CD8-positive, alpha-beta memory T cell (primary cell): ENCODE data around the gene STAC3. TPM values are rescaled to one million over a fixed set of nuclear protein-coding genes. Genes with fewer than 3 reads are reported as not detected.

Experiments used
- CTCF ChIA-PET: fragments of 350-600 bp; sonication (Branson Sonifier 250); formaldehyde crosslinking; loops from one replicate; lab custom pipeline; 2021; ENCODE audit warnings: antibody characterized with exemption; lab: Charles Lee
- POLR2A ChIA-PET: fragments of 350-600 bp; sonication (Branson Sonifier 250); formaldehyde crosslinking; loops from one replicate; lab custom pipeline; 2021; ENCODE audit warnings: antibody characterized with exemption; lab: Charles Lee
- DNase-seq, 5 donors: peaks; one replicate each; pipeline versions ENCODE4 v3.0.0 to v3.0.0-alpha.2; 2020 to 2022; ENCODE audit warnings: mixed read lengths in 1 of 5
- H3K27ac ChIP-seq: one replicate; pipeline ENCODE4 v1.7.0; 2013; ENCODE audit warnings: low read depth, mild to moderate bottlenecking, low read length, moderate library complexity
- H3K27me3 ChIP-seq: 2 replicates; pipeline ENCODE4 v1.7.0; 2013; ENCODE audit warnings: low read length, mild to moderate bottlenecking; ENCODE audit not compliant: insufficient read depth, poor library complexity, severe bottlenecking
- H3K36me3 ChIP-seq: 2 replicates; pipeline ENCODE4 v1.7.0; 2013; ENCODE audit warnings: mild to moderate bottlenecking, low read length, moderate library complexity; ENCODE audit not compliant: insufficient read depth
- H3K4me1 ChIP-seq: 2 replicates; pipeline ENCODE4 v1.7.0; 2013; ENCODE audit warnings: mild to moderate bottlenecking, low read length, moderate library complexity; ENCODE audit not compliant: insufficient read depth
- H3K4me3 ChIP-seq: 2 replicates; pipeline ENCODE4 v1.7.0; 2013; ENCODE audit warnings: mild to moderate bottlenecking, low read length
- H3K9me3 ChIP-seq: 2 replicates; pipeline ENCODE4 v1.7.0; 2013; ENCODE audit warnings: mild to moderate bottlenecking, low read length
- H3K27ac Mint-ChIP-seq, 8 donors: one replicate each; pipeline ENCODE4 v1.8.0; 2020 to 2021; ENCODE audit warnings: mixed read lengths in 8 of 8, mild to moderate bottlenecking in 6 of 8, inconsistent platforms in 3 of 8, moderate library complexity in 3 of 8
- H3K27me3 Mint-ChIP-seq, 2 donors: one replicate each; pipeline ENCODE4 v1.8.0; 2020 to 2021; ENCODE audit warnings: mixed read lengths in 2 of 2, mild to moderate bottlenecking in 1 of 2, moderate library complexity in 1 of 2
- H3K36me3 Mint-ChIP-seq, 3 donors: one replicate each; pipeline ENCODE4 v1.8.0; 2020 to 2021; ENCODE audit warnings: mixed read lengths in 3 of 3, inconsistent platforms in 1 of 3, mild to moderate bottlenecking in 1 of 3
- H3K4me1 Mint-ChIP-seq, 3 donors: one replicate each; pipeline ENCODE4 v1.8.0; 2020 to 2021; ENCODE audit warnings: mixed read lengths in 3 of 3, inconsistent platforms in 1 of 3, mild to moderate bottlenecking in 1 of 3
- H3K4me3 Mint-ChIP-seq, 7 donors: one replicate each; pipeline ENCODE4 v1.8.0; 2020 to 2021; ENCODE audit warnings: mixed read lengths in 7 of 7, mild to moderate bottlenecking in 6 of 7, moderate library complexity in 4 of 7, inconsistent platforms in 2 of 7
- H3K9me3 Mint-ChIP-seq, 5 donors: one replicate each; pipeline ENCODE4 v1.8.0; 2020 to 2022; ENCODE audit warnings: mixed read lengths in 5 of 5, mild to moderate bottlenecking in 3 of 5, moderate library complexity in 2 of 5, inconsistent platforms in 1 of 5
- polyA plus RNA-seq: library from polyadenylated mRNA; unstranded; fragments of 300-500 nt; fragmentation: Illumina TruSeq; gene quantifications from one replicate; pipeline ENCODE4 v1.2.3, GENCODE V29; 2021
- total RNA-seq, 2 experiments: library from RNA; stranded (reverse); gene quantifications; one replicate each; pipeline ENCODE4 v1.2.3, GENCODE V29; 2021

The STAC3 gene
- total and polyA plus RNA-seq, 3 experiments from 2014 or later, result 0.96 to 1.4 TPM; not detected in 1

DNA sequence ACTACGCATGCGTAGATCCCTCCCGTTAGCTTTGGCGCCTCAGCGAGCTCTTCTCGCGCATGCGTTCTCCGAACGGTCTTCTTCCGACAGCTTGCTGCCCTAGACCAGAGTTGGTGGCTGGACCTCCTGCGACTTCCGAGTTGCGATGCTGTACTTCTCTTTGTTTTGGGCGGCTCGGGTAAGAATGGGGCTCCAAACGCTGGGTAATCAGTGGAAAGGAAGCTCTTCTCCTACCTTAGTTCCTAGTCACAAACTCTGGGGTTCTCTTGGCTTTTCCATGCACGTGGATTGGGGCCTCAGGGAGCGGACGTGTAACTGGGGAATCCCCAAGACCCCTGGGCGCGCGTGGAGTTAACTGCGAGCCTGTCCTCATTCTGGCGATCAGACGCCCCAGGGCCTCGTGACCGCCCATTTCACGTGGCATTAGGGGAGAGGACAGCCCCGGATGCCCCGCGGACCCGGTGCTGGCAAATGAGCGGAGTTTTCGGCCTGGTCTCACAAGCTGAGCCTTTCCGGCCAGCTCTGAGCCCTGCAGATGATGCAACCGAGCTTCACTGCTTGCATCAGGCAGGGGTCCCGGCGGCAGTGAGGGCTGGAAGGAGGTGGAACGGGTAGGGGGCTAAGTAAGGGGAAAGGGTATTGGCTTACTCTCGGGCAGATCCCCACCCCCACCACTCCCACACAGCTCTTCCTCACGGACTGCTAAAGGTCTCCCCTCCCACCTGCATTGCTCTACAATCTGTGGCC, 21.2 kb downstream of the STAC3 start, which contains the start of gene SHMT2:
Gene SHMT2, plus strand, starts transcription at position 78 of the 747 bp plus-strand sequence. Its CDS starts 68 bp downstream, at position 146.
- POLR2A ChIA-PET, result interaction anchor here (0.6 to 1.2 kb wide), 3 partner anchors 8 to 118 kb away, joined by 3 to 8 read pairs (median 6); partner anchors contain the start of gene STAT6
- Histone ChIP-seq H3K9me3 (no peaks in the 10 kb centered on the region), H3K4me3 (peak within 1 kb of the TSS; percentile 84), H3K4me1 (peaks cover 36% of the 10 kb centered on the region), H3K36me3 (peaks cover 21% of the 10 kb centered on the region), H3K27ac (peak within 1 kb of the TSS; percentile 62), H3K27me3 (peaks cover 20% of the 10 kb centered on the region)
- H3K4me3 Mint-ChIP-seq, result peak within 1 kb of the TSS; percentile 89 to 97 (median 95)
- peak within 1 kb of the TSS; percentile 45 to 94 (median 91) for H3K27ac Mint-ChIP-seq
- peaks cover 32 to 58% (median 51%) of the 10 kb centered on the region in 3 donors for H3K4me1 Mint-ChIP-seq
- peaks cover 13 to 38% (median 16%) of the 10 kb centered on the region in 3 donors for H3K36me3 Mint-ChIP-seq
- DNase-seq, result peak; percentile 83 to 96 (median 89)
- peaks cover 0 to 1% (median 0%) of the 10 kb centered on the region in 5 donors for H3K9me3 Mint-ChIP-seq
- CTCF ChIA-PET, result interaction anchor here (0.7 to 13.7 kb wide), 7 partner anchors 8 to 593 kb away, joined by 3 to 274 read pairs (median 5); partner anchors contain the start of gene NXPH4
- peaks cover 17 to 27% of the 10 kb centered on the region in 2 donors for H3K27me3 Mint-ChIP-seq

- Histone ChIP-seq H3K27ac (peak overlapping the region; percentile 62), H3K9me3 (no peaks in the 10 kb centered on the region), H3K4me1 (peaks cover 40% of the 10 kb centered on the region), H3K36me3 (peaks cover 21% of the 10 kb centered on the region), H3K4me3 (peak overlapping the region; percentile 84), H3K27me3 (peaks cover 27% of the 10 kb centered on the region)
- Mint-ChIP-seq H3K9me3 (peaks cover 0 to 1% (median 0%) of the 10 kb centered on the region in 5 donors), H3K4me3 (peak overlapping the region; percentile 89 to 97 (median 95)), H3K27ac (peak overlapping the region; percentile 45 to 94 (median 91)), H3K4me1 (peaks cover 32 to 58% (median 51%) of the 10 kb centered on the region in 3 donors), H3K36me3 (peaks cover 7 to 32% (median 10%) of the 10 kb centered on the region in 3 donors), H3K27me3 (peaks cover 18 to 34% of the 10 kb centered on the region in 2 donors)
- POLR2A ChIA-PET, result interaction anchor here (1.0 to 1.2 kb wide), 2 partner anchors 9 to 12 kb away, joined by 6 to 8 read pairs; no protein-coding TSS in a partner anchor
- CTCF ChIA-PET, result interaction anchor here (1.0 to 13.7 kb wide), 5 partner anchors 11 to 593 kb away, joined by 3 to 274 read pairs (median 16); partner anchors contain the start of gene NXPH4
- DNase-seq, result no peak
Observed at GRCh38 chr12:57229046-57229633, 21.8 kb downstream of the STAC3 start.

DNA sequence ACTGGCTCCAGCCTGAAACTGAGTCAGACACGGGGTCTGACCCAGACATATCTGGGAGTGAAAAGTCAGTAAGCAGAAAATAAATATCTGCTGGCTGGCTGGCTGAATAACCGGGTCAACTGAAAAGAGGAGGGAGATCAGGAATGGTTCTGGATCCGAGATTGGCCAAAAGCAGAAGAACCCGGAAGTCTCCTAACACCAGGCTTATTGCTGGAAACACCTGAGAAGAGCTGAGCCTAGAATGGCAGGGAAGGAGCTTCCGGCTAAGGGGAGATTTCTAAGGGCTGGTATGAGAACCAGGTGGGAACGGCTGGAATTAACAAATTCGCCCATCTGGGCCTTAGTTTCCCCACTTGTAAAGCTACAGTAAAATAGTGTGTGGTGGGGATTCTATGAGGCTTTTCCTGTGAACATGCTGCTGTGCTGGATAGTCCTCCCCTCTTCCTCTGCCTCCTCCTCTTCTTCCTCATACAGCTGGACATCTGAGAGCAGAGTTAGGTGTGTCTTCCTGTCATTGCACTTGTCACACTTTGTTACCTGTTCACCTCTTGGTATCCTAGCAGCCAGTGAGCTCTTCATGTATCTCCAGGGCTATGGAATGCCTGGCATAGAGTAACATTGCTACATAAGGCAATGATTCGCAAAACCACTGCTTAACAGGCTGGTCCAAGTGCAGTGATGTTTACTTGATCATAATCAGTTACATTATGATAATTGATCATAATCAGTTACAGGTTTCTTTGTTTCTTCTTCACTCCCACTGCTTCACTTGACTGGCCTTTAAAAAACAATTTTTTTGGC, 23.5 kb downstream of the STAC3 start:
- CTCF ChIA-PET, result interaction anchor here (3.2 to 13.7 kb wide), 2 partner anchors 13 to 14 kb away, joined by 28 to 274 read pairs; a partner anchor contains a TSS
- Histone ChIP-seq H3K27ac (no peak overlapping the region), H3K4me1 (peaks cover 57% of the 10 kb centered on the region), H3K9me3 (no peaks in the 10 kb centered on the region), H3K4me3 (no peak overlapping the region), H3K36me3 (peaks cover 4% of the 10 kb centered on the region), H3K27me3 (peaks cover 43% of the 10 kb centered on the region)
- Mint-ChIP-seq H3K4me3 (peak overlapping the region in 1 of 7 donors; percentile 0), H3K4me1 (peaks cover 43 to 69% (median 61%) of the 10 kb centered on the region in 3 donors), H3K27me3 (peaks cover 30 to 50% of the 10 kb centered on the region in 2 donors), H3K9me3 (peaks cover 0 to 1% (median 0%) of the 10 kb centered on the region in 5 donors), H3K36me3 (peaks cover 0 to 16% (median 5%) of the 10 kb centered on the region in 3 donors), H3K27ac (peak overlapping the region in 1 of 8 donors; percentile 21)
- DNase-seq, result no peak
- POLR2A ChIA-PET, result no interaction called here

DNA sequence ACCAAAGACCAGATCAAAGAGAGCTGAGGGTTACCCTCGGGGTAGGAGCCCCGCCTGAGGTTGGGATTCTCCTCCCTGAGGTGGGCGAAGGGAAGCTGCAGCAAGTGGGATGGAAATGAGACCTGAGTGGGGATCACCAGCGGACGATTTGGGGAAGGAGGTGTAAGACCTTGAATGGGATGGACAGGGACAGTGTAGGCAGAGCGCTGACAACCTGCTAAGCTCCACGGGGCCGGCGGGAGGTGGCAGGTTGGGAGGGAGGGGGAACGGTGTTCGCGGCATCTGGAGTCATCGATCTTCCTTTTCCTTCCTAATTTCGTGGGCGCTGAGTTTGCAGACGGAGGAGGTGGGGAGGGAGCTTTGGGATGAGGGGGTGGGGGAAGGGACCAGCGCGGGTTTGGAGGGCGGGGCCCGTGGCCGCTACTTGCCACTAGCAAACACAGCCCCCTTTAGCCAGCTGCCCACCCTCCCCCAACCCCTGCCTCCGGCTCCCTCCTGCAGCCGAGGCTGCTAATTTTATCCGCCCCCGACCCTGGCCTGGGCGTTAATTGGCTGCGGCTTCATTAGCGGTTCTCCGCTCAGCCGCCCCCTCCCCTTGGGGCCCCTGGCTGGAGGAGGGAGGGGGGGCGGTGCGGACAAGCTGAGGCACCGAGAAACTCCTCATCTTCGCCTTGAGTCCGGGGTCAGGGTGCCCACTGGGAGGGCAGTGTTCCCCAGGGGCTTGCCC, 24.2 kb downstream of the STAC3 start:
- no peaks in the 10 kb centered on the region for H3K9me3 ChIP-seq
- H3K36me3 ChIP-seq, result no peaks in the 10 kb centered on the region
- peaks cover 0 to 1% (median 0%) of the 10 kb centered on the region in 5 donors for H3K9me3 Mint-ChIP-seq
- H3K36me3 Mint-ChIP-seq, result peaks cover 0 to 8% (median 3%) of the 10 kb centered on the region in 3 donors
- H3K4me1 ChIP-seq, result peaks cover 61% of the 10 kb centered on the region
- peak overlapping the region in 2 of 8 donors; percentile 21 to 52 for H3K27ac Mint-ChIP-seq
- no peak overlapping the region for H3K4me3 ChIP-seq
- POLR2A ChIA-PET, result interaction anchor here (0.9 kb wide), 1 partner anchor 14 kb away, joined by 5 read pairs; no protein-coding TSS in a partner anchor
- CTCF ChIA-PET, result interaction anchor here (3.2 to 13.7 kb wide), 2 partner anchors 12 to 14 kb away, joined by 28 to 274 read pairs; a partner anchor contains a TSS
- no peak overlapping the region for H3K27ac ChIP-seq
- DNase-seq, result peak in 1 of 5 donors; percentile 10
- peaks cover 37 to 57% of the 10 kb centered on the region in 2 donors for H3K27me3 Mint-ChIP-seq
- peaks cover 50% of the 10 kb centered on the region for H3K27me3 ChIP-seq
- H3K4me1 Mint-ChIP-seq, result peaks cover 46 to 77% (median 66%) of the 10 kb centered on the region in 3 donors
- peak overlapping the region in 2 of 7 donors; percentile 22 to 65 for H3K4me3 Mint-ChIP-seq

GRCh38 chr12:57225680-57226210, 25.2 kb downstream of the STAC3 start:
- H3K27me3 ChIP-seq, result peaks cover 60% of the 10 kb centered on the region
- no peak overlapping the region for H3K27ac ChIP-seq
- peak overlapping the region in 6 of 7 donors; percentile 10 to 74 (median 41) for H3K4me3 Mint-ChIP-seq
- H3K4me1 ChIP-seq, result peaks cover 57% of the 10 kb centered on the region
- H3K36me3 Mint-ChIP-seq, result peaks cover 0 to 3% (median 3%) of the 10 kb centered on the region in 3 donors
- peak overlapping the region in 3 of 8 donors; percentile 4 to 55 (median 55) for H3K27ac Mint-ChIP-seq
- CTCF ChIA-PET, result interaction anchor here (3.2 to 13.7 kb wide), 2 partner anchors 11 to 15 kb away, joined by 28 to 274 read pairs; a partner anchor contains a TSS
- POLR2A ChIA-PET, result interaction anchor here (1.6 kb wide), 1 partner anchor 11 kb away, joined by 3 read pairs; no protein-coding TSS in a partner anchor
- H3K4me1 Mint-ChIP-seq, result peaks cover 51 to 78% (median 65%) of the 10 kb centered on the region in 3 donors
- H3K36me3 ChIP-seq, result no peaks in the 10 kb centered on the region
- H3K27me3 Mint-ChIP-seq, result peaks cover 45 to 68% of the 10 kb centered on the region in 2 donors
- H3K9me3 Mint-ChIP-seq, result peaks cover 0 to 1% (median 0%) of the 10 kb centered on the region in 5 donors
- H3K9me3 ChIP-seq, result no peaks in the 10 kb centered on the region
- H3K4me3 ChIP-seq, result no peak overlapping the region
- DNase-seq, result no peak

- H3K27me3 Mint-ChIP-seq, result peaks cover 49 to 72% of the 10 kb centered on the region in 2 donors
- peaks cover 46 to 75% (median 61%) of the 10 kb centered on the region in 3 donors for H3K4me1 Mint-ChIP-seq
- Histone ChIP-seq H3K36me3 (no peaks in the 10 kb centered on the region), H3K9me3 (no peaks in the 10 kb centered on the region), H3K27me3 (peaks cover 65% of the 10 kb centered on the region), H3K27ac (no peak overlapping the region), H3K4me1 (peaks cover 50% of the 10 kb centered on the region), H3K4me3 (no peak overlapping the region)
- POLR2A ChIA-PET, result interaction anchor here (0.5 to 1.6 kb wide), 3 partner anchors 11 to 760 kb away, joined by 3 to 5 read pairs (median 4); no protein-coding TSS in a partner anchor
- H3K9me3 Mint-ChIP-seq, result peaks cover 0 to 1% (median 0%) of the 10 kb centered on the region in 5 donors
- H3K4me3 Mint-ChIP-seq, result peak overlapping the region; percentile 32 to 87 (median 47)
- H3K36me3 Mint-ChIP-seq, result peaks cover 0 to 3% (median 0%) of the 10 kb centered on the region in 3 donors
- peak; percentile 44 to 69 (median 44) for DNase-seq
- CTCF ChIA-PET, result interaction anchor here (0.8 to 13.7 kb wide), 5 partner anchors 8 to 97 kb away, joined by 3 to 274 read pairs (median 23); partner anchors contain the start of gene LRP1
- H3K27ac Mint-ChIP-seq, result peak overlapping the region in 4 of 8 donors; percentile 4 to 95 (median 55)
Observed at GRCh38 chr12:57224973-57225679, 25.9 kb downstream of the STAC3 start.
